ENCODE measurements around the gene ACSL1.

Gene ACSL1

DNA sequence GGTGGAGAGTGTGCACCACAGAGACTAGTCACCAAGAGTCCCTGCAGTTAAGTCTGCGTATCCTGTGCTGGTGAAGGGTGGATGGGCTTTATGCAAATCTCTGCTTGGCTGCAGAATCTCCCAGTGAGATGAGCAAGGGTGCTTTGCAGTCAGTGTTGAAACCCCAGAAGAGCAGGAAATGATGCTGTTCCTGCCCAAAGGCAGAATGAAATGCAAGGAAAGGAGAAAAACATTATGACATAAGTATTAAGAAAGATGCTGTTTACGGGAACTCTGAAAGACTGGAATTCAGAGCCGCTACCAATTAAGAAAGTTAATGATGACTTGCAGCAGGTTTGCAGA, 25.4 kb upstream of the ACSL1 start:
- TF ChIP-seq KLF10 (tag by site-specific recombination; IDR thresholded peaks at IDR 0.05) (no peak), PRDM1 (tag by site-specific recombination; IDR thresholded peaks at IDR 0.05) (no peak), ZNF239 (tag by site-specific recombination; IDR thresholded peaks at IDR 0.05) (no peak), ZNF830 (tag by site-specific recombination; IDR thresholded peaks at IDR 0.05; ENCODE audit: low read depth) (no peak), GLIS2 (tag by site-specific recombination; IDR thresholded peaks at IDR 0.05) (no peak), ZNF112 (tag by site-specific recombination; IDR thresholded peaks at IDR 0.05) (no peak), ZNF324 (tag by site-specific recombination; IDR thresholded peaks at IDR 0.05) (no peak), ZNF558 (tag by site-specific recombination; IDR thresholded peaks at IDR 0.05) (no peak), ZNF24 (tag by site-specific recombination; IDR thresholded peaks at IDR 0.05) (no peak), ZNF600 (tag by site-specific recombination; IDR thresholded peaks at IDR 0.05) (no peak), SETDB1 (IDR thresholded peaks at IDR 0.05; ENCODE audit: insufficient read length, low read length) (no peak), ZFP69B (tag by site-specific recombination; IDR thresholded peaks at IDR 0.05) (no peak), HOXC10 (CRISPR knock-in tag; IDR thresholded peaks at IDR 0.05) (no peak), ZNF843 (tag by site-specific recombination; IDR thresholded peaks at IDR 0.05) (no peak), ZNF140 (tag by site-specific recombination; IDR thresholded peaks at IDR 0.05) (no peak)
- TF ChIP-seq, protein P1, sequence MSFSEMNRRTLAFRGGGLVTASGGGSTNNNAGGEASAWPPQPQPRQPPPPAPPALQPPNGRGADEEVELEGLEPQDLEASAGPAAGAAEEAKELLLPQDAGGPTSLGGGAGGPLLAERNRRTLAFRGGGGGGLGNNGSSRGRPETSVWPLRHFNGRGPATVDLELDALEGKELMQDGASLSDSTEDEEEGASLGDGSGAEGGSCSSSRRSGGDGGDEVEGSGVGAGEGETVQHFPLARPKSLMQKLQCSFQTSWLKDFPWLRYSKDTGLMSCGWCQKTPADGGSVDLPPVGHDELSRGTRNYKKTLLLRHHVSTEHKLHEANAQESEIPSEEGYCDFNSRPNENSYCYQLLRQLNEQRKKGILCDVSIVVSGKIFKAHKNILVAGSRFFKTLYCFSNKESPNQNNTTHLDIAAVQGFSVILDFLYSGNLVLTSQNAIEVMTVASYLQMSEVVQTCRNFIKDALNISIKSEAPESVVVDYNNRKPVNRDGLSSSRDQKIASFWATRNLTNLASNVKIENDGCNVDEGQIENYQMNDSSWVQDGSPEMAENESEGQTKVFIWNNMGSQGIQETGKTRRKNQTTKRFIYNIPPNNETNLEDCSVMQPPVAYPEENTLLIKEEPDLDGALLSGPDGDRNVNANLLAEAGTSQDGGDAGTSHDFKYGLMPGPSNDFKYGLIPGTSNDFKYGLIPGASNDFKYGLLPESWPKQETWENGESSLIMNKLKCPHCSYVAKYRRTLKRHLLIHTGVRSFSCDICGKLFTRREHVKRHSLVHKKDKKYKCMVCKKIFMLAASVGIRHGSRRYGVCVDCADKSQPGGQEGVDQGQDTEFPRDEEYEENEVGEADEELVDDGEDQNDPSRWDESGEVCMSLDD (tag by site-specific recombination; IDR thresholded peaks at IDR 0.05) = no peak
- TF ChIP-seq, protein P2, sequence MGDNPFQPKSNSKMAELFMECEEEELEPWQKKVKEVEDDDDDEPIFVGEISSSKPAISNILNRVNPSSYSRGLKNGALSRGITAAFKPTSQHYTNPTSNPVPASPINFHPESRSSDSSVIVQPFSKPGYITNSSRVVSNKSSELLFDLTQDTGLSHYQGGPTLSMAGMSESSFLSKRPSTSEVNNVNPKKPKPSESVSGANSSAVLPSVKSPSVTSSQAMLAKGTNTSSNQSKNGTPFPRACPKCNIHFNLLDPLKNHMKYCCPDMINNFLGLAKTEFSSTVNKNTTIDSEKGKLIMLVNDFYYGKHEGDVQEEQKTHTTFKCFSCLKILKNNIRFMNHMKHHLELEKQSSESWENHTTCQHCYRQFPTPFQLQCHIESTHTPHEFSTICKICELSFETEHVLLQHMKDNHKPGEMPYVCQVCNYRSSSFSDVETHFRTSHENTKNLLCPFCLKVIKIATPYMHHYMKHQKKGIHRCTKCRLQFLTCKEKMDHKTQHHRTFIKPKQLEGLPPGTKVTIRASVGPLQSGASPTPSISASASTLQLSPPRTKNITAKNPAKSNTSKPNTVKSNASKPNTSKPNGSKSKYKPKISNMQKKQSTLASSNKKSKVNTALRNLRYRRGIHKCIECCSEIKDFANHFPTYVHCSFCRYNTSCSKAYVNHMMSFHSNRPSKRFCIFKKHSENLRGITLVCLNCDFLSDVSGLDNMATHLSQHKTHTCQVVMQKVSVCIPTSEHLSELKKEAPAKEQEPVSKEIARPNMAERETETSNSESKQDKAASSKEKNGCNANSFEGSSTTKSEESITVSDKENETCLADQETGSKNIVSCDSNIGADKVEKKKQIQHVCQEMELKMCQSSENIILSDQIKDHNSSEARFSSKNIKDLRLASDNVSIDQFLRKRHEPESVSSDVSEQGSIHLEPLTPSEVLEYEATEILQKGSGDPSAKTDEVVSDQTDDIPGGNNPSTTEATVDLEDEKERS (tag by site-specific recombination; IDR thresholded peaks at IDR 0.05) = no peak
- H3K4me3 ChIP-seq (ENCODE audit: low read depth, low read length) = no peak overlapping the region
- H3K4me1 ChIP-seq (ENCODE audit: control insufficient read depth, insufficient read depth, low read length) = no peaks in the 10 kb centered on the region
- no peak overlapping the region for H3K27ac ChIP-seq (ENCODE audit: extremely low read depth, low read depth, low read length)
- no peaks in the 10 kb centered on the region for H3K9me3 ChIP-seq (ENCODE audit: control insufficient read depth, insufficient read depth, low read depth, low read length)
- POLR2A ChIA-PET = no interaction called here
- no peaks in the 10 kb centered on the region for H3K36me3 ChIP-seq (ENCODE audit: control insufficient read depth in 2 of 2, insufficient read depth in 1 of 2, low read length in 2 of 2)
- CTCF ChIA-PET = no interaction called here

DNA sequence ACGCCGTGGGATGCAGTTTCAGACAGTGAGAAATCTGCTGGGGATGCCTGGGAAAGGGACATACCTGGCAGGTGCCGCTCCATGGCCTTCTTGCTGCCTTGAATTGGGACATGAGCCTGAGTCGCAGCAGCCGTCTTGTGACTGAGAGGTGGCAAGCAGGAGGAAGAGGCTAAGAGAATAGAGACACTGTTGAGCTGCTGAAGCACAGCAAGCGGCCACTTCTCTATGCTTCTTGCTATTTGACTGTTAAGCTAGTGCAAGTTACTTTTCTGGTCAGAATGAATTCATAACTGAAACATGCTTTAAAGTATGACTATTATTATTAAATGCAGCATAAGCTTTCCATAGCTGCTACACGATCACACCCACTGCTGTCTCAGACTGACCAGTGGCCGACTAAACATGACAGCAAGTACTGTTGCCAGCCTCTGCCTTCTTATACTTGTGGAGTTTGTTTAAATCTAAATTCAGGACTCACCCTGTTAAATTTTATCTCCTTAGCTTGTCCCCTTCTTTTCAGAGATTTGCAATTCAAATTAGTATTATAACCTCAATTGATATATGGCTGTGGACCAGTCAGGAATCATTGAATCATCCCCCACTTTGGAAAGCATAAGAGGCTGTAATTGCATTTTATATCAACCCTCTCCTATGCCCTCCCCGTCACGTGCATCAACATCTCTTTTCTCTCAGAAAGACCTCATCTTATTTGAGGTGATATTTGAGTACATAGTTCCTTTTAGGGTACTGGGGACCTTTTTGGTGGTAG, 24.8 kb upstream of the ACSL1 start:
- Histone ChIP-seq H3K9me3 (ENCODE audit: control insufficient read depth, insufficient read depth, low read depth, low read length) (no peaks in the 10 kb centered on the region), H3K4me3 (ENCODE audit: low read depth, low read length) (no peak overlapping the region), H3K36me3 (ENCODE audit: control insufficient read depth in 2 of 2, insufficient read depth in 1 of 2, low read length in 2 of 2) (no peaks in the 10 kb centered on the region), H3K4me1 (ENCODE audit: control insufficient read depth, insufficient read depth, low read length) (no peaks in the 10 kb centered on the region), H3K27ac (ENCODE audit: extremely low read depth, low read depth, low read length) (no peak overlapping the region)
- CTCF ChIA-PET = no interaction called here
- POLR2A ChIA-PET = no interaction called here
- no peak for TF ChIP-seq ZNF132 (tag by site-specific recombination; IDR thresholded peaks at IDR 0.05; ENCODE audit: borderline replicate concordance)
- TF ChIP-seq KLF7 (tag by site-specific recombination; IDR thresholded peaks at IDR 0.05; ENCODE audit: borderline replicate concordance) = no peak
- TF ChIP-seq, protein P3, sequence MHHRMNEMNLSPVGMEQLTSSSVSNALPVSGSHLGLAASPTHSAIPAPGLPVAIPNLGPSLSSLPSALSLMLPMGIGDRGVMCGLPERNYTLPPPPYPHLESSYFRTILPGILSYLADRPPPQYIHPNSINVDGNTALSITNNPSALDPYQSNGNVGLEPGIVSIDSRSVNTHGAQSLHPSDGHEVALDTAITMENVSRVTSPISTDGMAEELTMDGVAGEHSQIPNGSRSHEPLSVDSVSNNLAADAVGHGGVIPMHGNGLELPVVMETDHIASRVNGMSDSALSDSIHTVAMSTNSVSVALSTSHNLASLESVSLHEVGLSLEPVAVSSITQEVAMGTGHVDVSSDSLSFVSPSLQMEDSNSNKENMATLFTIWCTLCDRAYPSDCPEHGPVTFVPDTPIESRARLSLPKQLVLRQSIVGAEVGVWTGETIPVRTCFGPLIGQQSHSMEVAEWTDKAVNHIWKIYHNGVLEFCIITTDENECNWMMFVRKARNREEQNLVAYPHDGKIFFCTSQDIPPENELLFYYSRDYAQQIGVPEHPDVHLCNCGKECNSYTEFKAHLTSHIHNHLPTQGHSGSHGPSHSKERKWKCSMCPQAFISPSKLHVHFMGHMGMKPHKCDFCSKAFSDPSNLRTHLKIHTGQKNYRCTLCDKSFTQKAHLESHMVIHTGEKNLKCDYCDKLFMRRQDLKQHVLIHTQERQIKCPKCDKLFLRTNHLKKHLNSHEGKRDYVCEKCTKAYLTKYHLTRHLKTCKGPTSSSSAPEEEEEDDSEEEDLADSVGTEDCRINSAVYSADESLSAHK (tag by site-specific recombination; IDR thresholded peaks at IDR 0.05) = no peak
- no peak for TF ChIP-seq ZNF501 (tag by site-specific recombination; IDR thresholded peaks at IDR 0.05)
- TF ChIP-seq, protein P4, sequence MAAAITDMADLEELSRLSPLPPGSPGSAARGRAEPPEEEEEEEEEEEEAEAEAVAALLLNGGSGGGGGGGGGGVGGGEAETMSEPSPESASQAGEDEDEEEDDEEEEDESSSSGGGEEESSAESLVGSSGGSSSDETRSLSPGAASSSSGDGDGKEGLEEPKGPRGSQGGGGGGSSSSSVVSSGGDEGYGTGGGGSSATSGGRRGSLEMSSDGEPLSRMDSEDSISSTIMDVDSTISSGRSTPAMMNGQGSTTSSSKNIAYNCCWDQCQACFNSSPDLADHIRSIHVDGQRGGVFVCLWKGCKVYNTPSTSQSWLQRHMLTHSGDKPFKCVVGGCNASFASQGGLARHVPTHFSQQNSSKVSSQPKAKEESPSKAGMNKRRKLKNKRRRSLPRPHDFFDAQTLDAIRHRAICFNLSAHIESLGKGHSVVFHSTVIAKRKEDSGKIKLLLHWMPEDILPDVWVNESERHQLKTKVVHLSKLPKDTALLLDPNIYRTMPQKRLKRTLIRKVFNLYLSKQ (tag by site-specific recombination; IDR thresholded peaks at IDR 0.05; ENCODE audit: borderline replicate concordance) = no peak
- TF ChIP-seq, protein P5, sequence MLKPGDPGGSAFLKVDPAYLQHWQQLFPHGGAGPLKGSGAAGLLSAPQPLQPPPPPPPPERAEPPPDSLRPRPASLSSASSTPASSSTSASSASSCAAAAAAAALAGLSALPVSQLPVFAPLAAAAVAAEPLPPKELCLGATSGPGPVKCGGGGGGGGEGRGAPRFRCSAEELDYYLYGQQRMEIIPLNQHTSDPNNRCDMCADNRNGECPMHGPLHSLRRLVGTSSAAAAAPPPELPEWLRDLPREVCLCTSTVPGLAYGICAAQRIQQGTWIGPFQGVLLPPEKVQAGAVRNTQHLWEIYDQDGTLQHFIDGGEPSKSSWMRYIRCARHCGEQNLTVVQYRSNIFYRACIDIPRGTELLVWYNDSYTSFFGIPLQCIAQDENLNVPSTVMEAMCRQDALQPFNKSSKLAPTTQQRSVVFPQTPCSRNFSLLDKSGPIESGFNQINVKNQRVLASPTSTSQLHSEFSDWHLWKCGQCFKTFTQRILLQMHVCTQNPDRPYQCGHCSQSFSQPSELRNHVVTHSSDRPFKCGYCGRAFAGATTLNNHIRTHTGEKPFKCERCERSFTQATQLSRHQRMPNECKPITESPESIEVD (tag by site-specific recombination; IDR thresholded peaks at IDR 0.05) = no peak
- no peak for TF ChIP-seq MYNN (tag by site-specific recombination; IDR thresholded peaks at IDR 0.05; ENCODE audit: borderline replicate concordance)
- TF ChIP-seq ZBTB48 (tag by site-specific recombination; IDR thresholded peaks at IDR 0.05) = no peak

Data from HEK293 (cell line).